Stomach (tissue), 9 donors: Measurements from ENCODE around the gene ADGRE2. TPM values are rescaled to one million over a fixed set of nuclear protein-coding genes. Genes with fewer than 3 reads are reported as not detected.

ENCODE experiments used
- DNase-seq, 2 donors: peaks; one replicate each; pipeline versions ENCODE4 v3.0.0 to v3.0.0-alpha.2; 2013 to 2019
- H3K27ac ChIP-seq, 5 donors: fragments of 200-600 bp in 4 of 5; sonication (generic) in 4 of 5; one replicate each; pipeline ENCODE4 v1.5.1; 2013 to 2019; ENCODE audit warnings: mild to moderate bottlenecking in 1 of 5, moderate library complexity in 1 of 5
- H3K27me3 ChIP-seq, 3 donors: fragments of 200-600 bp; sonication (generic); one replicate each; pipeline ENCODE4 v1.5.1; 2017 to 2019; ENCODE audit warnings: mixed run types in 1 of 3
- H3K36me3 ChIP-seq, 4 donors: fragments of 200-600 bp; sonication (generic); 1 replicate in 3 of 4; 2 replicates in 1 of 4; pipeline ENCODE4 v1.5.1; 2016 to 2019
- H3K4me1 ChIP-seq, 4 donors: fragments of 200-600 bp; sonication (generic); one replicate each; pipeline ENCODE4 v1.5.1; 2016 to 2019
- H3K4me3 ChIP-seq, 4 donors: fragments of 200-600 bp; sonication (generic) in 3 of 4; one replicate each; pipeline ENCODE4 v1.5.1; 2016 to 2019; ENCODE audit warnings: mild to moderate bottlenecking in 1 of 4
- H3K9me3 ChIP-seq, 4 donors: fragments of 200-600 bp; sonication (generic); one replicate each; pipeline ENCODE4 v1.5.1; 2016 to 2019
- CTCF ChIP-seq, 7 experiments: fragments of 450-650 bp in 4 of 7; fragments of 200-600 bp in 3 of 7; sonication (generic) in 3 of 7; IDR thresholded peaks; one replicate each; pipeline ENCODE4 v1.5.1; 2016 to 2019; ENCODE audit warnings: antibody characterized with exemption in 7 of 7, control low read depth in 2 of 7, mild to moderate bottlenecking in 1 of 7
- EP300 ChIP-seq: sonication (generic); formaldehyde crosslinking; IDR thresholded peaks from one replicate; pipeline ENCODE4 v1.6.1; 2017; ENCODE audit warnings: antibody characterized with exemption
- POLR2A ChIP-seq, 4 donors: fragments of 450-650 bp; IDR thresholded peaks; one replicate each; pipeline ENCODE4 v1.6.1; 2016; ENCODE audit warnings: antibody characterized with exemption in 4 of 4, control low read depth in 2 of 4, mild to moderate bottlenecking in 1 of 4, moderate library complexity in 1 of 4
- POLR2AphosphoS5 ChIP-seq, 3 donors: sonication (generic); formaldehyde crosslinking; IDR thresholded peaks; one replicate each; pipeline ENCODE4 v1.6.1; 2016; ENCODE audit warnings: antibody characterized with exemption in 3 of 3
- WGBS, 5 donors: extraction: QIAGEN DNeasy Blood & Tissue Kit in 3 of 5; methylation state at CpG; one replicate each; pipeline versions ENCODE4 v1.1.5 to v1.1.7; 2013 to 2018; 5-methylcytosine and 5-hydroxymethylcytosine counted together
- intact Hi-C: fragments of 100-400 bp; cut with DNase I; formaldehyde crosslinking; loops from one replicate; pipeline ENCODE4 v1.15.1; 2023; ENCODE audit warnings: low total_unique reads
- polyA plus RNA-seq, 3 donors: library from polyadenylated mRNA; stranded (reverse); fragments of 200-250 nt; gene quantifications; one replicate each; pipeline ENCODE4 v1.2.3, GENCODE V29; 2013
- total RNA-seq, 5 donors: library from RNA; depleted of rRNA; stranded (reverse); fragments of >200 nt; gene quantifications; one replicate each; pipeline versions ENCODE4 v1.1.0 to v1.2.3, GENCODE V29; 2014 to 2016
- donor health status: healthy with polysubstance abuse.
- donor health status: Bipolar disorder and iron deficiency.
- donor health status: healthy.

The ADGRE2 gene
- total and polyA plus RNA-seq, 8 donors: 0.28 to 9.6 (median 1.7) TPM; not detected in 1

- intact Hi-C loops: no loop called here
- no peaks in the 10 kb centered on the region for H3K27me3 ChIP-seq
- H3K4me3 ChIP-seq: no peak overlapping the region
- DNase-seq: no peak
- 94 to 98% (median 95%) methylated on average over 18 of the region's 18 CpGs for WGBS, 5 donors
- H3K4me1 ChIP-seq: no peaks in the 10 kb centered on the region
- H3K36me3 ChIP-seq: peaks cover 57 to 100% (median 88%) of the 10 kb centered on the region in 4 donors
- peaks cover 67 to 100% (median 97%) of the 10 kb centered on the region in 4 donors for H3K9me3 ChIP-seq
- TF ChIP-seq POLR2A (IDR thresholded peaks at IDR 0.05) (no peak), EP300 (no peak), CTCF (IDR thresholded peaks at IDR 0.05) (no peak), POLR2AphosphoS5 (IDR thresholded peaks at IDR 0.05) (no peak)
- no peak overlapping the region for H3K27ac ChIP-seq
Measured at GRCh38 chr19:14718522-14719116, 59.7 kb downstream of the ADGRE2 start.

- Histone ChIP-seq H3K4me3 (no peak overlapping the region), H3K36me3 (peaks cover 74 to 100% (median 100%) of the 10 kb centered on the region in 4 donors), H3K27me3 (no peaks in the 10 kb centered on the region), H3K9me3 (peaks cover 66 to 100% (median 94%) of the 10 kb centered on the region in 4 donors), H3K4me1 (no peaks in the 10 kb centered on the region), H3K27ac (no peak overlapping the region)
- WGBS, 5 donors: 93 to 100% (median 97%) methylated on average over 4 of the region's 4 CpGs
- DNase-seq: no peak
- TF ChIP-seq CTCF (IDR thresholded peaks at IDR 0.05) (no peak), EP300 (no peak), POLR2AphosphoS5 (IDR thresholded peaks at IDR 0.05) (no peak), POLR2A (IDR thresholded peaks at IDR 0.05) (no peak)
- intact Hi-C loops: no loop called here
Measured at GRCh38 chr19:14715841-14716240, 62.5 kb downstream of the ADGRE2 start.

GRCh38 chr19:14704450-14704849 is 73.9 kb downstream of the ADGRE2 start:
- no peaks in the 10 kb centered on the region for H3K27me3 ChIP-seq
- intact Hi-C loops: no loop called here
- TF ChIP-seq CTCF (IDR thresholded peaks at IDR 0.05) (no peak), POLR2AphosphoS5 (IDR thresholded peaks at IDR 0.05) (no peak), POLR2A (IDR thresholded peaks at IDR 0.05) (no peak), EP300 (no peak)
- peaks cover 0 to 6% (median 0%) of the 10 kb centered on the region in 4 donors for H3K9me3 ChIP-seq
- 88 to 96% (median 93%) methylated on average over 6 of the region's 6 CpGs for WGBS, 5 donors
- no peak overlapping the region for H3K4me3 ChIP-seq
- no peaks in the 10 kb centered on the region for H3K4me1 ChIP-seq
- no peak for DNase-seq
- no peak overlapping the region for H3K27ac ChIP-seq
- peaks cover 89 to 100% (median 99%) of the 10 kb centered on the region in 4 donors for H3K36me3 ChIP-seq

- WGBS, 5 donors: 91 to 100% (median 95%) methylated on average over 6 of the region's 6 CpGs
- peaks cover 88 to 100% (median 99%) of the 10 kb centered on the region in 4 donors for H3K36me3 ChIP-seq
- H3K27me3 ChIP-seq: no peaks in the 10 kb centered on the region
- no peak overlapping the region for H3K4me3 ChIP-seq
- DNase-seq: no peak
- intact Hi-C loops: no loop called here
- TF ChIP-seq POLR2A (IDR thresholded peaks at IDR 0.05) (no peak), CTCF (IDR thresholded peaks at IDR 0.05) (no peak), EP300 (no peak), POLR2AphosphoS5 (IDR thresholded peaks at IDR 0.05) (no peak)
- H3K27ac ChIP-seq: no peak overlapping the region
- peaks cover 0 to 6% (median 0%) of the 10 kb centered on the region in 4 donors for H3K9me3 ChIP-seq
- H3K4me1 ChIP-seq: no peaks in the 10 kb centered on the region
Measured at GRCh38 chr19:14703833-14704232, 74.5 kb downstream of the ADGRE2 start.
